H1 (cell line): Measurements from ENCODE around the gene MPND. TPM values are rescaled to one million over a fixed set of nuclear protein-coding genes. Genes with fewer than 3 reads are reported as not detected.
A peak's percentile ranks its signal among the peaks of the same experiment; 100 is the strongest.

Experiments
- CTCF ChIA-PET: fragments of 300-600 bp; sonication (Branson Sonifier 250); formaldehyde crosslinking; loops from one replicate; lab custom pipeline; 2021; ENCODE audit not compliant: partially characterized antibody; lab: Charles Lee
- POLR2A ChIA-PET: fragments of 300-600 bp; sonication (Branson Sonifier 250); formaldehyde crosslinking; loops from one replicate; lab custom pipeline; 2021; ENCODE audit warnings: inconsistent platforms; ENCODE audit not compliant: partially characterized antibody; lab: Charles Lee
- DNase-seq, 2 experiments: peaks; one replicate each; pipeline versions ENCODE4 v3.0.0 to v3.0.0-alpha.2; 2010 to 2022; ENCODE audit warnings: low spot score in 2 of 2, low read depth in 1 of 2, mixed read lengths in 1 of 2
- FAIRE-seq: peaks from 2 replicates; lab custom pipeline; 2011; peaks lifted over from hg19 to GRCh38; lab: Jason Lieb, UNC
- H2AFZ ChIP-seq: 2 replicates; pipeline ENCODE4 v1.8.1; 2012; ENCODE audit warnings: low read length, inconsistent platforms
- H2AK5ac ChIP-seq: 2 replicates; pipeline ENCODE4 v1.6.1; 2013; ENCODE audit warnings: low read depth, low read length
- H2BK120ac ChIP-seq: replicated peaks from 2 replicates; pipeline ENCODE3; 2013; ENCODE audit warnings: low read depth, low read length, inconsistent platforms
- H2BK12ac ChIP-seq: 2 replicates; pipeline ENCODE4 v1.6.1; 2013; ENCODE audit warnings: low read depth, low read length
- H2BK15ac ChIP-seq: 2 replicates; pipeline ENCODE4 v1.6.1; 2013; ENCODE audit warnings: low read length
- H2BK20ac ChIP-seq: 2 replicates; pipeline ENCODE4 v1.6.1; 2013; ENCODE audit warnings: low read length
- H2BK5ac ChIP-seq: 2 replicates; pipeline ENCODE4 v1.6.1; 2013; ENCODE audit warnings: low read depth, low read length
- H3K14ac ChIP-seq: 2 replicates; pipeline ENCODE4 v1.6.1; 2013; ENCODE audit warnings: inconsistent platforms; ENCODE audit not compliant: insufficient read length
- H3K18ac ChIP-seq: 2 replicates; pipeline ENCODE4 v1.6.1; 2013; ENCODE audit warnings: low read length; ENCODE audit errors: extremely low read depth
- H3K23ac ChIP-seq: 2 replicates; pipeline ENCODE4 v1.6.1; 2013; ENCODE audit warnings: inconsistent platforms; ENCODE audit not compliant: insufficient read length
- H3K23me2 ChIP-seq: 2 replicates; pipeline ENCODE4 v1.6.1; 2013; ENCODE audit warnings: low read depth, low read length
- H3K27ac ChIP-seq: 2 replicates; pipeline ENCODE4 v1.6.1; 2011; ENCODE audit warnings: low read depth, low read length, inconsistent platforms
- H3K27me3 ChIP-seq, 4 experiments: replicated peaks in 1 of 4; 1 replicate in 1 of 4; 2 replicates in 3 of 4; pipeline versions ENCODE4 v1.6.1 to v1.8.1; 2011 to 2013; ENCODE audit warnings: low read length in 3 of 4, mild to moderate bottlenecking in 3 of 4, inconsistent platforms in 2 of 4, mixed read lengths in 2 of 4, moderate library complexity in 1 of 4; ENCODE audit not compliant: control insufficient read depth in 3 of 4, insufficient read depth in 3 of 4; ENCODE audit errors: extremely low read depth in 1 of 4
- H3K36me3 ChIP-seq, 4 experiments: 2 replicates each; pipeline versions ENCODE4 v1.6.1 to v1.8.1; 2011 to 2013; ENCODE audit warnings: mild to moderate bottlenecking in 4 of 4, low read length in 3 of 4, moderate library complexity in 2 of 4, control low read depth in 1 of 4, inconsistent platforms in 1 of 4; ENCODE audit not compliant: insufficient read depth in 4 of 4, control insufficient read depth in 2 of 4
- H3K4ac ChIP-seq: replicated peaks from 2 replicates; pipeline ENCODE3; 2013; ENCODE audit warnings: low read length, low read depth, mixed read lengths, inconsistent platforms; ENCODE audit not compliant: insufficient read length
- H3K4me1 ChIP-seq, 4 experiments: replicated peaks in 1 of 4; 1 replicate in 1 of 4; 2 replicates in 3 of 4; pipeline versions ENCODE4 v1.6.1 to v1.8.1; 2011 to 2013; ENCODE audit warnings: low read length in 3 of 4, inconsistent platforms in 2 of 4, mixed read lengths in 1 of 4; ENCODE audit not compliant: insufficient read depth in 4 of 4, control insufficient read depth in 3 of 4
- H3K4me2 ChIP-seq, 2 experiments: 2 replicates each; pipeline versions ENCODE4 v1.6.1 to v1.8.1; 2011 to 2013; ENCODE audit warnings: low read depth in 2 of 2, low read length in 2 of 2, control low read depth in 1 of 2, inconsistent platforms in 1 of 2, mild to moderate bottlenecking in 1 of 2; ENCODE audit not compliant: insufficient read depth in 1 of 2
- H3K4me3 ChIP-seq, 4 experiments: fragments of 200-600, 300-600 bp in 1 of 4; sonication (generic), shearing (Covaris generic), sonication (Bioruptor Twin) in 1 of 4; 2 replicates each; pipeline versions ENCODE4 v1.5.1 to v1.8.1; 2011 to 2016; ENCODE audit warnings: low read length in 4 of 4, low read depth in 3 of 4, control low read depth in 2 of 4, inconsistent platforms in 2 of 4, mild to moderate bottlenecking in 2 of 4, mixed read lengths in 1 of 4, moderate library complexity in 1 of 4; ENCODE audit not compliant: insufficient read depth in 2 of 4; ENCODE audit errors: extremely low read depth in 1 of 4
- H3K56ac ChIP-seq: replicated peaks from 2 replicates; pipeline ENCODE3; 2013; ENCODE audit warnings: low read depth, mild to moderate bottlenecking, mixed read lengths, low read length, inconsistent platforms; ENCODE audit not compliant: insufficient read length
- H3K79me1 ChIP-seq: 2 replicates; pipeline ENCODE4 v1.6.1; 2013; ENCODE audit warnings: low read depth, low read length, control low read depth
- H3K79me2 ChIP-seq, 2 experiments: 2 replicates each; pipeline versions ENCODE4 v1.6.1 to v1.8.1; 2012 to 2013; ENCODE audit warnings: low read length in 2 of 2, mild to moderate bottlenecking in 2 of 2, inconsistent platforms in 1 of 2; ENCODE audit not compliant: insufficient read depth in 2 of 2, control insufficient read depth in 1 of 2
- H3K9ac ChIP-seq, 4 experiments: replicated peaks in 1 of 4; 1 replicate in 1 of 4; 2 replicates in 3 of 4; pipeline versions ENCODE4 v1.6.1 to v1.8.1; 2011 to 2013; ENCODE audit warnings: low read depth in 3 of 4, low read length in 3 of 4, control low read depth in 2 of 4, mild to moderate bottlenecking in 2 of 4, moderate library complexity in 2 of 4, inconsistent platforms in 1 of 4; ENCODE audit errors: extremely low read depth in 1 of 4
- H3K9me3 ChIP-seq, 2 experiments: 2 replicates each; pipeline versions ENCODE4 v1.6.1 to v1.8.1; 2012 to 2013; ENCODE audit warnings: mild to moderate bottlenecking in 2 of 2, moderate library complexity in 2 of 2, control low read depth in 1 of 2, inconsistent platforms in 1 of 2, low read depth in 1 of 2, low read length in 1 of 2, mixed read lengths in 1 of 2; ENCODE audit not compliant: insufficient read depth in 2 of 2
- H4K20me1 ChIP-seq, 2 experiments: replicated peaks in 1 of 2; 2 replicates each; pipeline versions ENCODE3 to v1.8.1; 2011 to 2013; ENCODE audit warnings: inconsistent platforms in 2 of 2, low read length in 2 of 2, mild to moderate bottlenecking in 1 of 2; ENCODE audit not compliant: insufficient read depth in 2 of 2, control insufficient read depth in 1 of 2
- H4K5ac ChIP-seq: 2 replicates; pipeline ENCODE4 v1.6.1; 2013; ENCODE audit warnings: low read length, low read depth, mixed read lengths, inconsistent platforms; ENCODE audit not compliant: insufficient read length
- H4K8ac ChIP-seq: 2 replicates; pipeline ENCODE4 v1.8.0; 2013; ENCODE audit warnings: mild to moderate bottlenecking, moderate library complexity, low read length, inconsistent platforms; ENCODE audit not compliant: insufficient read depth; ENCODE audit errors: extremely low read depth
- H4K91ac ChIP-seq: replicated peaks from 2 replicates; pipeline ENCODE3; 2013; ENCODE audit warnings: low read length, mixed read lengths, inconsistent platforms; ENCODE audit not compliant: insufficient read length
- KDM1A ChIP-seq: fragments of 200-600, 300-600 bp; sonication (generic); IDR thresholded peaks from 2 replicates; pipeline ENCODE4 v1.7.1; 2016; ENCODE audit warnings: mild to moderate bottlenecking, low read length, borderline replicate concordance
- MAX ChIP-seq: IDR thresholded peaks from 2 replicates; pipeline ENCODE4 v1.6.1; 2012; ENCODE audit warnings: inconsistent platforms
- WGBS, 2 experiments: shearing (Covaris generic) in 1 of 2; methylation state at CpG; one replicate each; pipeline versions ENCODE4 v1.1.6 to v1.1.7; 2013 to 2015; ENCODE audit warnings: low lambda C conversion rate in 2 of 2, mixed read lengths in 2 of 2, inconsistent platforms in 1 of 2, low coverage in 1 of 2, missing lambda C conversion rate in 1 of 2; ENCODE audit not compliant: insufficient replicate concordance in 2 of 2, insufficient coverage in 1 of 2, insufficient read length in 1 of 2; ENCODE audit errors: extremely low coverage in 1 of 2, missing lambda C conversion rate in 1 of 2; 5-methylcytosine and 5-hydroxymethylcytosine counted together
- polyA plus RNA-seq, 7 experiments: library from polyadenylated mRNA; depleted of rRNA in 3 of 7; stranded (reverse) in 5 of 7; unstranded in 2 of 7; fragments of >200 nt in 5 of 7; fragments of 200-250 nt in 2 of 7; gene quantifications; 1 replicate in 5 of 7; 2 replicates in 1 of 7; 4 replicates in 1 of 7; pipeline versions ENCODE4 v1.2.1 to v1.2.3, GENCODE V29; 2011 to 2013; ENCODE audit warnings: missing spikeins in 2 of 7, mixed read lengths in 2 of 7
- total RNA-seq: library from RNA; stranded (reverse); fragmentation: NEBNext Ultra II Directional; extraction: Animal tissue kit (Norgen Biotek cat#: 25700); gene quantifications from 2 replicates; pipeline ENCODE4 v1.2.1, GENCODE V29; 2021

The MPND gene
- total and polyA plus RNA-seq, 2 of the 8 experiments (the other 6 are each of a cell fraction or from before 2014, with no cell fraction given), result 22.9 to 27.7 TPM

- Histone ChIP-seq H3K23ac (no peak overlapping the region), H2BK120ac (no peak overlapping the region), H4K20me1 (peaks cover 2 to 22% of the 10 kb centered on the region in 2 experiments), H3K9ac (no peak overlapping the region), H2BK15ac (peak overlapping the region; percentile 16; the same call in 1 of the 2 replicates), H3K79me1 (no peaks in the 10 kb centered on the region), H3K36me3 (peaks cover 0 to under 1% (median 0%) of the 10 kb centered on the region in 4 experiments; a peak in 2 of 8 replicates), H3K4me2 (peak overlapping the region in 1 of 2 experiments; percentile 88; a peak in 1 of 4 replicates), H4K5ac (no peak overlapping the region), H2BK20ac (no peak overlapping the region), H2BK12ac (no peak overlapping the region), H3K14ac (no peak overlapping the region), H3K79me2 (no peaks in the 10 kb centered on the region), H3K18ac (no peak overlapping the region), H4K91ac (no peak overlapping the region), H3K27ac (no peak overlapping the region), H3K9me3 (no peaks in the 10 kb centered on the region), H3K27me3 (no peaks in the 10 kb centered on the region; a peak in 1 of 7 replicates), H4K8ac (no peak overlapping the region), H3K4ac (no peak overlapping the region), H3K56ac (no peak overlapping the region), H2BK5ac (no peak overlapping the region), H3K4me3 (no peak overlapping the region), H3K4me1 (peaks cover 0 to 6% (median 3%) of the 10 kb centered on the region in 4 experiments; a peak in 5 of 7 replicates), H3K23me2 (peaks cover 20% of the 10 kb centered on the region; the same call in 1 of the 2 replicates), H2AFZ (no peak overlapping the region), H2AK5ac (no peak overlapping the region)
- FAIRE-seq (no peak), DNase-seq (no peak)
- ChIA-PET POLR2A (interaction anchor here (0.5 to 4.8 kb wide), 7 partner anchors 9 to 80 kb away, joined by 3 to 46 read pairs (median 6); partner anchors contain the start of genes MPND and STAP2), CTCF (interaction anchor here (0.7 to 1.3 kb wide), 3 partner anchors 18 to 63 kb away, joined by 3 read pairs; no protein-coding TSS in a partner anchor)
- TF ChIP-seq MAX, result no peak
- TF ChIP-seq KDM1A, result 0 out of 2 replicates have a peak, but pooled peaks have one; percentile 29
- 96% methylated on average over 19 of the region's 19 CpGs; no CpG with 5 or more reads in 1 of the 2 experiments for WGBS, 2 experiments
These were observed 13.5 kb upstream of the MPND start for GRCh38 chr19:4329858-4330257.
